Esophagus (tissue), 2 donors: ENCODE data around the gene AMBRA1. TPM values are rescaled to one million over a fixed set of nuclear protein-coding genes. Genes with fewer than 3 reads are reported as not detected.
"Not testable (repeated sequence)": the region's sequence is repeated elsewhere in the genome, so short reads cannot be mapped to it uniquely, and the experiment has no call there.

Experiments
- H3K27ac ChIP-seq, 2 donors: one replicate each; pipeline ENCODE4 v1.5.1; 2013; ENCODE audit warnings: low read depth in 2 of 2, mild to moderate bottlenecking in 2 of 2, inconsistent platforms in 1 of 2, low read length in 1 of 2, moderate library complexity in 1 of 2
- H3K27me3 ChIP-seq, 2 donors: one replicate each; pipeline ENCODE4 v1.6.1; 2013; ENCODE audit warnings: low read length in 2 of 2, control low read depth in 1 of 2, mild to moderate bottlenecking in 1 of 2; ENCODE audit not compliant: insufficient read depth in 2 of 2, control insufficient read depth in 1 of 2
- H3K36me3 ChIP-seq, 2 donors: one replicate each; pipeline ENCODE4 v1.6.1; 2013; ENCODE audit warnings: low read length in 1 of 2; ENCODE audit not compliant: control insufficient read depth in 2 of 2, insufficient read depth in 2 of 2
- H3K4me1 ChIP-seq, 2 donors: one replicate each; pipeline ENCODE4 v1.6.1; 2013; ENCODE audit warnings: low read length in 1 of 2; ENCODE audit not compliant: control insufficient read depth in 2 of 2, insufficient read depth in 2 of 2
- H3K4me3 ChIP-seq, 2 donors: one replicate each; pipeline ENCODE4 v1.5.1; 2013; ENCODE audit warnings: low read length in 2 of 2, mild to moderate bottlenecking in 2 of 2, low read depth in 1 of 2, moderate library complexity in 1 of 2
- H3K9me3 ChIP-seq, 2 donors: one replicate each; pipeline ENCODE4 v1.6.1; 2013; ENCODE audit warnings: mild to moderate bottlenecking in 2 of 2, low read depth in 1 of 2, low read length in 1 of 2, moderate library complexity in 1 of 2; ENCODE audit not compliant: control insufficient read depth in 2 of 2, insufficient read depth in 1 of 2
- WGBS, 2 donors: extraction: QIAGEN DNeasy Blood & Tissue Kit; methylation state at CpG; one replicate each; pipeline ENCODE4 v1.1.7; 2013; 5-methylcytosine and 5-hydroxymethylcytosine counted together
- polyA plus RNA-seq, 2 donors: library from polyadenylated mRNA; stranded (reverse); fragments of 200-250 nt; gene quantifications; one replicate each; pipeline ENCODE4 v1.2.3, GENCODE V29; 2013
- donor health status: healthy with polysubstance abuse.
- donor health status: Bipolar disorder and iron deficiency.

AMBRA1 gene
- polyA plus RNA-seq, 2 donors, result 9.0 to 11.2 TPM

GRCh38 chr11:46520971-46521745, 72.7 kb downstream of the AMBRA1 start:
- no peaks in the 10 kb centered on the region for H3K36me3 ChIP-seq
- H3K9me3 ChIP-seq, result no peaks in the 10 kb centered on the region
- no peak overlapping the region for H3K4me3 ChIP-seq
- H3K4me1 ChIP-seq, result no peaks in the 10 kb centered on the region
- H3K27ac ChIP-seq, result no peak overlapping the region
- 69 to 78% methylated on average over 8 of the region's 8 CpGs for WGBS, 2 donors
- H3K27me3 ChIP-seq, result no peaks in the 10 kb centered on the region

GRCh38 chr11:46519351-46519750, 74.5 kb downstream of the AMBRA1 start:
- Histone ChIP-seq H3K4me1 (peaks cover 0 to 4% of the 10 kb centered on the region in 2 donors), H3K4me3 (no peak overlapping the region), H3K27ac (no peak overlapping the region), H3K36me3 (no peaks in the 10 kb centered on the region), H3K9me3 (no peaks in the 10 kb centered on the region), H3K27me3 (no peaks in the 10 kb centered on the region)
- 71 to 72% methylated on average over 3 of the region's 3 CpGs for WGBS, 2 donors

- not testable (repeated sequence) for H3K4me1 ChIP-seq, H3K9me3 ChIP-seq, H3K36me3 ChIP-seq, H3K27ac ChIP-seq, H3K4me3 ChIP-seq, H3K27me3 ChIP-seq
- WGBS, 2 donors, result 91 to 93% methylated on average over 7 of the region's 7 CpGs
Measured at GRCh38 chr11:46518928-46519327, 74.9 kb downstream of the AMBRA1 start.

GRCh38 chr11:46514370-46514769, 79.5 kb downstream of the AMBRA1 start:
- WGBS, 2 donors, result 83 to 90% methylated on average over 1 of the region's 1 CpG
- H3K4me3 ChIP-seq, result no peak overlapping the region
- H3K27ac ChIP-seq, result no peak overlapping the region
- H3K4me1 ChIP-seq, result peaks cover 0 to 7% of the 10 kb centered on the region in 2 donors
- no peaks in the 10 kb centered on the region for H3K27me3 ChIP-seq
- H3K9me3 ChIP-seq, result no peaks in the 10 kb centered on the region
- no peaks in the 10 kb centered on the region for H3K36me3 ChIP-seq

GRCh38 chr11:46513934-46514342, 79.9 kb downstream of the AMBRA1 start:
- H3K4me1 ChIP-seq, result peaks cover 0 to 7% of the 10 kb centered on the region in 2 donors
- 33 to 44% methylated on average over 3 of the region's 3 CpGs for WGBS, 2 donors
- H3K36me3 ChIP-seq, result no peaks in the 10 kb centered on the region
- no peaks in the 10 kb centered on the region for H3K27me3 ChIP-seq
- H3K4me3 ChIP-seq, result no peak overlapping the region
- no peaks in the 10 kb centered on the region for H3K9me3 ChIP-seq
- no peak overlapping the region for H3K27ac ChIP-seq

- H3K27ac ChIP-seq, result no peak overlapping the region
- no peak overlapping the region for H3K4me3 ChIP-seq
- no peaks in the 10 kb centered on the region for H3K27me3 ChIP-seq
- no peaks in the 10 kb centered on the region for H3K9me3 ChIP-seq
- WGBS, 2 donors, result 94 to 97% methylated on average over 5 of the region's 5 CpGs
- peaks cover 0 to 4% of the 10 kb centered on the region in 2 donors for H3K36me3 ChIP-seq
- peaks cover 0 to 7% of the 10 kb centered on the region in 2 donors for H3K4me1 ChIP-seq
Measured at GRCh38 chr11:46512261-46512881, 81.5 kb downstream of the AMBRA1 start.

- Histone ChIP-seq H3K27me3 (no peaks in the 10 kb centered on the region), H3K4me3 (no peak overlapping the region), H3K4me1 (peaks cover 0 to 7% of the 10 kb centered on the region in 2 donors), H3K9me3 (no peaks in the 10 kb centered on the region), H3K27ac (no peak overlapping the region), H3K36me3 (peaks cover 0 to 6% of the 10 kb centered on the region in 2 donors)
- WGBS, 2 donors, result 71 to 94% methylated on average over 2 of the region's 2 CpGs
Measured at GRCh38 chr11:46511342-46511741, 82.5 kb downstream of the AMBRA1 start.

GRCh38 chr11:46508360-46508759, 85.5 kb downstream of the AMBRA1 start:
- no peaks in the 10 kb centered on the region for H3K4me1 ChIP-seq
- H3K4me3 ChIP-seq, result no peak overlapping the region
- no peaks in the 10 kb centered on the region for H3K27me3 ChIP-seq
- H3K9me3 ChIP-seq, result no peaks in the 10 kb centered on the region
- no peak overlapping the region for H3K27ac ChIP-seq
- 95 to 100% methylated on average over 1 of the region's 1 CpG for WGBS, 2 donors
- H3K36me3 ChIP-seq, result peaks cover 0 to 15% of the 10 kb centered on the region in 2 donors

GRCh38 chr11:46506483-46506791, 87.4 kb downstream of the AMBRA1 start:
- no peak overlapping the region for H3K27ac ChIP-seq
- no peaks in the 10 kb centered on the region for H3K27me3 ChIP-seq
- no peaks in the 10 kb centered on the region for H3K9me3 ChIP-seq
- H3K4me1 ChIP-seq, result no peaks in the 10 kb centered on the region
- no peak overlapping the region for H3K4me3 ChIP-seq
- 72 to 86% methylated on average over 2 of the region's 2 CpGs for WGBS, 2 donors
- H3K36me3 ChIP-seq, result peaks cover 0 to 15% of the 10 kb centered on the region in 2 donors
